HepG2 (cell line): Measurements from ENCODE around the gene CCM2. TPM values are rescaled to one million over a fixed set of nuclear protein-coding genes. Genes with fewer than 3 reads are reported as not detected.

Experiments used
- ATAC-seq: fragments of 200-7000 bp; cut with Tn5 transposase; 3 replicates; pipeline ENCODE4 v1.9.1; 2020; ENCODE audit warnings: mild to moderate bottlenecking, moderate library complexity
- BruUV-seq: library from RNA; stranded (reverse); fragments of 400-500 nt; replicated peaks from 2 replicates; lab custom pipeline; 2021; lab: Mats Ljungman, UMichigan
- CTCF ChIA-PET: fragments of 300-600 bp; formaldehyde crosslinking; extraction: SDS; loops from one replicate; lab custom pipeline; 2021; ENCODE audit warnings: low total read pairs, inconsistent platforms, low intra/inter-chr PET ratio; lab: Yijun Ruan, JAX
- POLR2A ChIA-PET: fragments of 350-600 bp; sonication (Branson Sonifier 250); formaldehyde crosslinking; loops from one replicate; lab custom pipeline; 2020; ENCODE audit warnings: antibody characterized with exemption, inconsistent platforms; lab: Yijun Ruan, JAX
- DNase-seq: peaks from one replicate; pipeline ENCODE4 v3.0.0-alpha.2; 2015; ENCODE audit warnings: low spot score
- FAIRE-seq: peaks from 3 replicates; lab custom pipeline; 2011; peaks lifted over from hg19 to GRCh38; lab: Jason Lieb, UNC
- H2AFZ ChIP-seq: one replicate; pipeline ENCODE4 v1.6.1; 2011; ENCODE audit warnings: low read length, inconsistent platforms
- H3K27ac ChIP-seq: fragments of 300-600 bp; 3 replicates; pipeline ENCODE4 v1.8.0; 2011; ENCODE audit warnings: mixed run types, mild to moderate bottlenecking, mixed read lengths, low read length, inconsistent platforms; ENCODE audit not compliant: insufficient read depth; ENCODE audit errors: extremely low read length
- H3K27me3 ChIP-seq, 2 experiments: fragments of 200-600 bp in 1 of 2; 2 replicates in 1 of 2; 3 replicates in 1 of 2; pipeline versions ENCODE4 v1.6.0 to v1.8.0; 2011; ENCODE audit warnings: low read length in 2 of 2, mild to moderate bottlenecking in 2 of 2, moderate library complexity in 2 of 2, inconsistent platforms in 1 of 2; ENCODE audit not compliant: insufficient read depth in 2 of 2, control insufficient read depth in 1 of 2
- H3K36me3 ChIP-seq, 2 experiments: fragments of 200-600 bp in 1 of 2; replicated peaks in 1 of 2; 2 replicates in 1 of 2; 3 replicates in 1 of 2; pipeline versions ENCODE4 v1.5.1 to v1.8.0; 2011; ENCODE audit warnings: low read length in 2 of 2, inconsistent platforms in 1 of 2; ENCODE audit not compliant: insufficient read depth in 2 of 2, control insufficient read depth in 1 of 2
- H3K4me1 ChIP-seq: 2 replicates; pipeline ENCODE4 v1.5.1; 2012; ENCODE audit warnings: low read length, inconsistent platforms; ENCODE audit not compliant: insufficient read depth
- H3K4me2 ChIP-seq: 2 replicates; pipeline ENCODE4 v1.6.0; 2011; ENCODE audit warnings: low read depth, low read length, inconsistent platforms
- H3K4me3 ChIP-seq, 3 experiments: fragments of 200-600 bp in 1 of 3; sonication (generic), shearing (Covaris generic) in 1 of 3; replicated peaks in 1 of 3; 2 replicates each; pipeline ENCODE4 v1.5.1; 2011 to 2016; ENCODE audit warnings: low read length in 3 of 3, inconsistent platforms in 2 of 3, low read depth in 2 of 3, mild to moderate bottlenecking in 2 of 3, control low read depth in 1 of 3, mixed read lengths in 1 of 3; ENCODE audit not compliant: insufficient read depth in 1 of 3
- H3K79me2 ChIP-seq: one replicate; pipeline ENCODE4 v1.6.1; 2011; ENCODE audit warnings: low read length, inconsistent platforms; ENCODE audit not compliant: insufficient read depth
- H3K9ac ChIP-seq: 2 replicates; pipeline ENCODE4 v1.6.0; 2011; ENCODE audit warnings: mild to moderate bottlenecking, low read depth, low read length, inconsistent platforms; ENCODE audit not compliant: insufficient read depth
- H3K9me3 ChIP-seq: 2 replicates; pipeline ENCODE4 v1.5.1; 2012; ENCODE audit warnings: mild to moderate bottlenecking, low read length
- H4K20me1 ChIP-seq: 2 replicates; pipeline ENCODE4 v1.6.0; 2011; ENCODE audit warnings: inconsistent platforms, mild to moderate bottlenecking, low read length, moderate library complexity; ENCODE audit not compliant: insufficient read depth
- CREB1 ChIP-seq, 2 experiments: fragments of 450-650 bp in 1 of 2; IDR thresholded peaks; 2 replicates each; pipeline ENCODE4 v1.6.1; 2016 to 2017; ENCODE audit warnings: control low read depth in 1 of 2, mild to moderate bottlenecking in 1 of 2, missing compliant biosample characterization in 1 of 2, missing genetic modification characterization in 1 of 2
- KDM2A ChIP-seq: sonication (generic); formaldehyde crosslinking; IDR thresholded peaks from 2 replicates; pipeline ENCODE4 v1.4.0; 2020; ENCODE audit warnings: low read depth, missing genetic modification reagents, borderline replicate concordance
- ZNF101 ChIP-seq: sonication (generic); formaldehyde crosslinking; IDR thresholded peaks from 2 replicates; pipeline ENCODE4 v1.4.0; 2020; ENCODE audit warnings: mild to moderate bottlenecking, low read depth, missing genetic modification reagents, borderline replicate concordance
- ZNF615 ChIP-seq: sonication (generic); formaldehyde crosslinking; IDR thresholded peaks from 2 replicates; pipeline ENCODE4 v1.5.0; 2020; ENCODE audit warnings: mild to moderate bottlenecking, missing genetic modification reagents, borderline replicate concordance
- WGBS: methylation state at CpG from one replicate; pipeline ENCODE4 v1.1.6; 2017; ENCODE audit warnings: low lambda C conversion rate; 5-methylcytosine and 5-hydroxymethylcytosine counted together
- in situ Hi-C: cut with HindIII; loops from 2 replicates; pipeline ENCODE4 v1.10.0; 2017; ENCODE audit warnings: low pct_unique_long_range_greater_than_20kb; ENCODE audit not compliant: extremely low pct_ligation_motif_present
- intact Hi-C: fragments of 100-400 bp; cut with micrococcal nuclease; formaldehyde crosslinking; loops from one replicate; pipeline ENCODE4 v1.10.0; 2022; ENCODE audit not compliant: unreplicated experiment
- polyA plus RNA-seq, 8 experiments: library from polyadenylated mRNA; depleted of rRNA in 3 of 8; stranded (reverse) in 7 of 8; unstranded in 1 of 8; fragments of >200 nt; fragmentation: Illumina TruSeq in 4 of 8; extraction: Trizol in 4 of 8; gene quantifications; 2 replicates each; pipeline versions ENCODE4 v1.2.1 to v1.2.3, GENCODE V29; 2011 to 2016; ENCODE audit warnings: low read depth in 4 of 8, missing spikeins in 1 of 8, mixed read lengths in 1 of 8; ENCODE audit not compliant: insufficient read depth in 1 of 8
- total RNA-seq, 5 experiments: library from RNA; depleted of rRNA; stranded (reverse); fragments of >200 nt; fragmentation: Illumina TruSeq; extraction: Trizol; gene quantifications; 2 replicates each; pipeline ENCODE4 v1.2.3, GENCODE V29; 2016; ENCODE audit warnings: low read depth in 1 of 5
- TF ChIP-seq, protein P1 (sequence below): sonication (generic); formaldehyde crosslinking; IDR thresholded peaks from 2 replicates; pipeline ENCODE4 v1.4.0; 2020; ENCODE audit warnings: missing genetic modification reagents
- TF ChIP-seq, protein P2 (sequence below): sonication (generic); formaldehyde crosslinking; IDR thresholded peaks from 2 replicates; pipeline ENCODE4 v1.8.0; 2022; ENCODE audit warnings: mild to moderate bottlenecking, missing genetic modification reagents, moderate library complexity

CCM2 gene
- total and polyA plus RNA-seq, 2 of the 13 experiments (the other 11 are each of a cell fraction or from before 2014, with no cell fraction given) = 13.7 to 15.8 TPM

DNA sequence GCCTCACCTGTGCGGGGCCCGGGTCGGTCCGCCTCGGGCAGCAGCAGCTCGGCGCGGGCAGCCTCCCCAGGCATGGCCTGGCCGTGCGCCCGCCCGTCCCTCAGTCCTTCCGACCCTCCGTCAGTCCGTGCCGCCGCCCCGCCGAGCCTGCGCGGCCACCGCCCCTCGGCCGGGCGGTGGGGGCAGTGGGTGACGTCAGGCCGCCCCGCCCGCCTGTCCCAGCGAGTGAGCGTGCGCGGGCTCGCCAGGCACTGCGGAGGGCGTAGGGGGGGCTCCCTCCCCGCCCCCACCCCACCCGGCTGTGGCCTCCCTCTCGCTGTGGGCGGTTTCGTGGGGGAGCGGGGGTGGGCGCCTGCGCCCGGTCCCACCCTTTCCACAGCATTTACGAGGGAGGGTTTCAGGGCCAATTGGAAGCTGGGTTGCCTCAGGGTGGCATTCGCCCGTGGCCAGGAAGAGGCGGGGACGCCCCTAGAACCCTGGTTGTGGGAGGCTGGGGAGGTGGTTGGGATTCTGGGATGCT is 88.9 kb downstream of the CCM2 start, which contains the start of gene NACAD:
TSS of gene NACAD (minus strand) at position 149 of the 520 bp plus-strand sequence. CDS start at position 74, 75 bp downstream.
- Histone ChIP-seq H3K9me3 (no peaks in the 10 kb centered on the region), H3K36me3 (no peaks in the 10 kb centered on the region), H3K27me3 (peaks cover 9 to 23% of the 10 kb centered on the region in 2 experiments), H3K4me2 (peak within 1 kb of the TSS; percentile 42; the same call in 1 of the 2 replicates), H4K20me1 (no peaks in the 10 kb centered on the region), H3K4me1 (peaks cover 9% of the 10 kb centered on the region; the same call in 1 of the 2 replicates), H3K27ac (no peak within 1 kb of the TSS), H3K9ac (no peak within 1 kb of the TSS), H2AFZ (no peak within 1 kb of the TSS), H3K79me2 (no peaks in the 10 kb centered on the region), H3K4me3 (peak within 1 kb of the TSS in 2 of 3 experiments; percentile 22 to 50; a peak in 3 of 6 replicates)
- ChIA-PET POLR2A (no interaction called here), CTCF (no interaction called here)
- TF ChIP-seq CREB1 (IDR thresholded peaks at IDR 0.05) (peak; percentile 41; the same call in 1 of the 2 replicates), CREB1 (CRISPR knock-in tag; IDR thresholded peaks at IDR 0.05) (no peak), ZNF615 (CRISPR knock-in tag) (no peak), ZNF101 (CRISPR knock-in tag) (no peak), KDM2A (CRISPR knock-in tag) (0 out of 2 replicates have a peak, but pooled peaks have one; percentile 20)
- TF ChIP-seq, protein P1, sequence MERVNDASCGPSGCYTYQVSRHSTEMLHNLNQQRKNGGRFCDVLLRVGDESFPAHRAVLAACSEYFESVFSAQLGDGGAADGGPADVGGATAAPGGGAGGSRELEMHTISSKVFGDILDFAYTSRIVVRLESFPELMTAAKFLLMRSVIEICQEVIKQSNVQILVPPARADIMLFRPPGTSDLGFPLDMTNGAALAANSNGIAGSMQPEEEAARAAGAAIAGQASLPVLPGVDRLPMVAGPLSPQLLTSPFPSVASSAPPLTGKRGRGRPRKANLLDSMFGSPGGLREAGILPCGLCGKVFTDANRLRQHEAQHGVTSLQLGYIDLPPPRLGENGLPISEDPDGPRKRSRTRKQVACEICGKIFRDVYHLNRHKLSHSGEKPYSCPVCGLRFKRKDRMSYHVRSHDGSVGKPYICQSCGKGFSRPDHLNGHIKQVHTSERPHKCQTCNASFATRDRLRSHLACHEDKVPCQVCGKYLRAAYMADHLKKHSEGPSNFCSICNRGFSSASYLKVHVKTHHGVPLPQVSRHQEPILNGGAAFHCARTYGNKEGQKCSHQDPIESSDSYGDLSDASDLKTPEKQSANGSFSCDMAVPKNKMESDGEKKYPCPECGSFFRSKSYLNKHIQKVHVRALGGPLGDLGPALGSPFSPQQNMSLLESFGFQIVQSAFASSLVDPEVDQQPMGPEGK = peak; percentile 47; the same call in 1 of the 2 replicates
- TF ChIP-seq, protein P2, sequence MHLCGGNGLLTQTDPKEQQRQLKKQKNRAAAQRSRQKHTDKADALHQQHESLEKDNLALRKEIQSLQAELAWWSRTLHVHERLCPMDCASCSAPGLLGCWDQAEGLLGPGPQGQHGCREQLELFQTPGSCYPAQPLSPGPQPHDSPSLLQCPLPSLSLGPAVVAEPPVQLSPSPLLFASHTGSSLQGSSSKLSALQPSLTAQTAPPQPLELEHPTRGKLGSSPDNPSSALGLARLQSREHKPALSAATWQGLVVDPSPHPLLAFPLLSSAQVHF (CRISPR knock-in tag) = no peak
- no peak; the same call in 1 of the 3 replicates for ATAC-seq
- intact Hi-C loops = no loop called here
- in situ Hi-C loops = no loop called here
- no peak for DNase-seq
- BruUV-seq = no TSS peak
- no peak for FAIRE-seq
- 20% methylated on average over 1 of the region's 50 CpGs for WGBS
